SK-MEL-5 (cell line): Measurements from ENCODE around the gene NOS1AP. TPM values are rescaled to one million over a fixed set of nuclear protein-coding genes. Genes with fewer than 3 reads are reported as not detected.

Source experiments
- DNase-seq: peaks from one replicate; pipeline ENCODE4 v3.0.0-alpha.2; 2016; ENCODE audit warnings: low read depth, low spot score
- in situ Hi-C: cut with HindIII; loops from 2 replicates; pipeline ENCODE4 v1.10.0; 2016; ENCODE audit warnings: low sequenced_read_pairs, high pct_unique_total_duplicates, low pct_unique_long_range_greater_than_20kb
- polyA plus RNA-seq, 2 experiments: library from polyadenylated mRNA; depleted of rRNA; stranded (reverse); fragments of >200 nt; gene quantifications; 2 replicates each; pipeline ENCODE4 v1.2.3, GENCODE V29; 2015
- total RNA-seq: library from RNA; depleted of rRNA; stranded (reverse); fragments of >200 nt; shearing (Covaris generic); gene quantifications from 2 replicates; pipeline ENCODE4 v1.2.3, GENCODE V29; 2014; rRNA removed

Gene NOS1AP
- 0.29 and 0.85 TPM in 2 replicates for total RNA-seq
- polyA plus RNA-seq (2015; cell fraction: cytosol; rRNA removed), result 2.6 and 4.2 TPM in 2 replicates
- polyA plus RNA-seq (2015; cell fraction: nucleus; rRNA removed), result 1.0 and 5.2 TPM in 2 replicates

- in situ Hi-C loops, result no loop called here
- peak; percentile 63 for DNase-seq
Measured at GRCh38 chr1:162069334-162070093, at the start of gene NOS1AP. TSS of gene NOS1AP (plus strand) at chr1:162069691. CDS start at chr1:162070178, 487 bp downstream.

- DNase-seq, result no peak
- in situ Hi-C loops, result no loop called here
Measured at GRCh38 chr1:162020150-162020549, 49.3 kb upstream of the NOS1AP start.

- in situ Hi-C loops, result no loop called here
Measured at GRCh38 chr1:162021124-162021523, 48.4 kb upstream of the NOS1AP start.

GRCh38 chr1:162022626-162023025 lies 46.9 kb upstream of the NOS1AP start:
- DNase-seq, result no peak
- in situ Hi-C loops, result no loop called here

More at GRCh38 chr1:162021124-162021523, 48.4 kb upstream of the NOS1AP start:
- DNase-seq, result no peak

GRCh38 chr1:162023181-162023546 lies 46.3 kb upstream of the NOS1AP start:
- no peak for DNase-seq
- in situ Hi-C loops, result no loop called here

- in situ Hi-C loops, result no loop called here
Measured at GRCh38 chr1:162023547-162024501, 45.7 kb upstream of the NOS1AP start, which contains the start of gene OLFML2B. TSS of gene OLFML2B (minus strand) at chr1:162023869. CDS start at chr1:162023430, 439 bp downstream.

GRCh38 chr1:162025541-162025940 lies 44.0 kb upstream of the NOS1AP start:
- in situ Hi-C loops, result no loop called here
- no peak for DNase-seq

More at GRCh38 chr1:162023547-162024501, 45.7 kb upstream of the NOS1AP start, which contains the start of gene OLFML2B:
- DNase-seq, result peak; percentile 60

- in situ Hi-C loops, result no loop called here
Measured at GRCh38 chr1:162026881-162027280, 42.6 kb upstream of the NOS1AP start.

GRCh38 chr1:162028726-162029125 lies 40.8 kb upstream of the NOS1AP start:
- DNase-seq, result no peak
- in situ Hi-C loops, result no loop called here

More at GRCh38 chr1:162026881-162027280, 42.6 kb upstream of the NOS1AP start:
- no peak for DNase-seq

GRCh38 chr1:162029157-162029556 lies 40.3 kb upstream of the NOS1AP start:
- in situ Hi-C loops, result no loop called here
- DNase-seq, result no peak

GRCh38 chr1:162030759-162031280 lies 38.7 kb upstream of the NOS1AP start:
- in situ Hi-C loops, result no loop called here
- DNase-seq, result no peak

GRCh38 chr1:162033428-162033827 lies 36.1 kb upstream of the NOS1AP start:
- no peak for DNase-seq
- in situ Hi-C loops, result no loop called here

GRCh38 chr1:162035241-162035640 lies 34.2 kb upstream of the NOS1AP start:
- no peak for DNase-seq
- in situ Hi-C loops, result no loop called here

- in situ Hi-C loops, result no loop called here
- DNase-seq, result no peak
Measured at GRCh38 chr1:162036163-162036562, 33.3 kb upstream of the NOS1AP start.

- in situ Hi-C loops, result no loop called here
- DNase-seq, result no peak
Measured at GRCh38 chr1:162038624-162039023, 30.9 kb upstream of the NOS1AP start.

GRCh38 chr1:162040001-162040400 lies 29.5 kb upstream of the NOS1AP start:
- in situ Hi-C loops, result loop anchor here (10.0 kb wide), 1 partner anchor 195 kb away; no protein-coding TSS in a partner anchor
- no peak for DNase-seq

GRCh38 chr1:162040657-162041056 lies 28.8 kb upstream of the NOS1AP start:
- DNase-seq, result peak; percentile 60
- in situ Hi-C loops, result loop anchor here (10.0 kb wide), 1 partner anchor 194 kb away; no protein-coding TSS in a partner anchor

- DNase-seq, result no peak
- in situ Hi-C loops, result loop anchor here (10.0 kb wide), 1 partner anchor 192 kb away; no protein-coding TSS in a partner anchor
Measured at GRCh38 chr1:162042361-162042760, 27.1 kb upstream of the NOS1AP start.
